IMR-90 (cell line): ENCODE results near the gene STAT4. TPM values are rescaled to one million over a fixed set of nuclear protein-coding genes. Genes with fewer than 3 reads are reported as not detected.

Source experiments
- ATAC-seq: fragments of 200-7000 bp; cut with Tn5 transposase; 2 replicates; pipeline ENCODE4 v1.9.1; 2020; ENCODE audit warnings: low read depth, mild to moderate bottlenecking, moderate library complexity
- BruUV-seq: library from RNA; stranded (reverse); fragments of 400-500 nt; replicated peaks from 2 replicates; lab custom pipeline; 2021; lab: Mats Ljungman, UMichigan
- CTCF ChIA-PET: fragments of 300-600 bp; formaldehyde crosslinking; extraction: SDS; loops from one replicate; lab custom pipeline; 2021; ENCODE audit warnings: antibody characterized with exemption; lab: Yijun Ruan, JAX
- POLR2A ChIA-PET: fragments of 300-600 bp; sonication (Branson Sonifier 250); formaldehyde crosslinking; loops from one replicate; lab custom pipeline; 2022; ENCODE audit warnings: antibody characterized with exemption; ENCODE audit not compliant: unreplicated experiment; lab: Charles Lee
- DNase-seq: peaks from one replicate; pipeline ENCODE4 v3.0.0; 2013
- H2AFZ ChIP-seq: replicated peaks from 2 replicates; pipeline ENCODE3; 2013; ENCODE audit warnings: low read length, mild to moderate bottlenecking; ENCODE audit not compliant: poor library complexity
- H2AK5ac ChIP-seq: 2 replicates; pipeline ENCODE4 v1.6.1; 2013; ENCODE audit warnings: low read depth, low read length, inconsistent platforms
- H2AK9ac ChIP-seq: replicated peaks from 2 replicates; pipeline ENCODE3; 2013; ENCODE audit warnings: mild to moderate bottlenecking, low read depth, low read length, moderate library complexity; ENCODE audit not compliant: poor library complexity
- H2BK120ac ChIP-seq: 2 replicates; pipeline ENCODE4 v1.6.1; 2013; ENCODE audit warnings: low read depth, low read length, inconsistent platforms
- H2BK15ac ChIP-seq: 3 replicates; pipeline ENCODE4 v1.6.1; 2013; ENCODE audit warnings: low read depth, low read length, inconsistent platforms
- H2BK20ac ChIP-seq: 2 replicates; pipeline ENCODE4 v1.6.1; 2013; ENCODE audit warnings: low read depth, mild to moderate bottlenecking, inconsistent platforms, low read length, moderate library complexity
- H2BK5ac ChIP-seq: 2 replicates; pipeline ENCODE4 v1.6.1; 2013; ENCODE audit warnings: mild to moderate bottlenecking, low read depth, low read length, inconsistent platforms; ENCODE audit not compliant: poor library complexity, severe bottlenecking
- H3K14ac ChIP-seq: replicated peaks from 2 replicates; pipeline ENCODE4 v1.6.1; 2013; ENCODE audit warnings: low read depth, low read length, inconsistent platforms
- H3K18ac ChIP-seq: 2 replicates; pipeline ENCODE4 v1.6.1; 2013; ENCODE audit warnings: low read depth, low read length, control low read depth
- H3K23ac ChIP-seq: 2 replicates; pipeline ENCODE4 v1.6.1; 2013; ENCODE audit warnings: low read depth, low read length, inconsistent platforms
- H3K27ac ChIP-seq: 2 replicates; pipeline ENCODE4 v1.5.1; 2013; ENCODE audit warnings: mild to moderate bottlenecking, control low read depth, low read length; ENCODE audit not compliant: insufficient read depth
- H3K27me3 ChIP-seq: 2 replicates; pipeline ENCODE4 v1.6.1; 2013; ENCODE audit warnings: low read length; ENCODE audit not compliant: control insufficient read depth, insufficient read depth
- H3K36me3 ChIP-seq: 2 replicates; pipeline ENCODE4 v1.6.1; 2013; ENCODE audit warnings: low read length, mixed read lengths; ENCODE audit not compliant: control insufficient read depth, insufficient read depth
- H3K4ac ChIP-seq: 2 replicates; pipeline ENCODE4 v1.6.1; 2013; ENCODE audit warnings: low read depth, low read length, inconsistent platforms
- H3K4me1 ChIP-seq: 2 replicates; pipeline ENCODE4 v1.6.1; 2013; ENCODE audit warnings: low read length, mixed read lengths; ENCODE audit not compliant: control insufficient read depth, insufficient read depth
- H3K4me2 ChIP-seq: 2 replicates; pipeline ENCODE4 v1.6.1; 2013; ENCODE audit warnings: low read depth, mild to moderate bottlenecking, control low read depth, low read length, moderate library complexity
- H3K4me3 ChIP-seq: 2 replicates; pipeline ENCODE4 v1.5.1; 2013; ENCODE audit warnings: low read depth, mild to moderate bottlenecking, control low read depth, low read length, moderate library complexity; ENCODE audit not compliant: insufficient read depth
- H3K56ac ChIP-seq: 2 replicates; pipeline ENCODE4 v1.6.1; 2013; ENCODE audit warnings: low read length, inconsistent platforms; ENCODE audit not compliant: insufficient read depth; ENCODE audit errors: extremely low read depth
- H3K79me1 ChIP-seq, 2 experiments: 2 replicates each; pipeline ENCODE4 v1.6.1; 2013; ENCODE audit warnings: low read length in 2 of 2, inconsistent platforms in 1 of 2, low read depth in 1 of 2
- H3K9ac ChIP-seq: 2 replicates; pipeline ENCODE4 v1.6.1; 2013; ENCODE audit warnings: low read depth, low read length, control low read depth
- H3K9me1 ChIP-seq: 2 replicates; pipeline ENCODE4 v1.6.1; 2013; ENCODE audit warnings: low read length, inconsistent platforms; ENCODE audit not compliant: insufficient read depth
- H3K9me3 ChIP-seq: 2 replicates; pipeline ENCODE4 v1.6.1; 2013; ENCODE audit warnings: low read length; ENCODE audit not compliant: control insufficient read depth, insufficient read depth
- H4K20me1 ChIP-seq: 2 replicates; pipeline ENCODE4 v1.6.1; 2013; ENCODE audit warnings: low read length, inconsistent platforms; ENCODE audit not compliant: insufficient read depth
- H4K5ac ChIP-seq: 2 replicates; pipeline ENCODE4 v1.6.1; 2013; ENCODE audit warnings: mild to moderate bottlenecking, low read depth, low read length, control low read depth
- H4K8ac ChIP-seq, 2 experiments: 2 replicates each; pipeline ENCODE4 v1.6.1; 2013; ENCODE audit warnings: low read depth in 2 of 2, low read length in 2 of 2, control low read depth in 1 of 2, inconsistent platforms in 1 of 2
- H4K91ac ChIP-seq: 2 replicates; pipeline ENCODE4 v1.6.1; 2013; ENCODE audit warnings: low read depth, low read length, inconsistent platforms; ENCODE audit not compliant: insufficient read depth
- BHLHE40 ChIP-seq: fragments of 150-350 bp; IDR thresholded peaks from 2 replicates; pipeline ENCODE4 v1.6.1; 2016; ENCODE audit warnings: mild to moderate bottlenecking, low read depth, low read length
- CEBPB ChIP-seq: IDR thresholded peaks from 2 replicates; pipeline ENCODE4 v1.6.1; 2012; ENCODE audit warnings: low read depth, low read length, improper control_type of control experiment
- CHD1 ChIP-seq: IDR thresholded peaks from 2 replicates; pipeline ENCODE4 v1.6.1; 2012; ENCODE audit warnings: low read depth, low read length, improper control_type of control experiment
- CTCF ChIP-seq: conservative IDR thresholded peaks from 2 replicates; pipeline ENCODE4 v1.5.1; 2012; ENCODE audit warnings: mild to moderate bottlenecking, low read depth, low read length, improper control_type of control experiment
- ELK1 ChIP-seq: fragments of 150-350 bp; IDR thresholded peaks from 2 replicates; pipeline ENCODE4 v1.6.1; 2016; ENCODE audit warnings: low read depth, mild to moderate bottlenecking, low read length, moderate library complexity, borderline replicate concordance
- FOS ChIP-seq: fragments of 150-350 bp; IDR thresholded peaks from 2 replicates; pipeline ENCODE4 v1.6.1; 2016; ENCODE audit warnings: low read depth, low read length
- MAFK ChIP-seq: IDR thresholded peaks from 2 replicates; pipeline ENCODE4 v1.6.1; 2012; ENCODE audit warnings: low read depth, low read length, improper control_type of control experiment
- MAZ ChIP-seq: IDR thresholded peaks from 2 replicates; pipeline ENCODE4 v1.6.1; 2012; ENCODE audit warnings: low read depth, mild to moderate bottlenecking, low read length, improper control_type of control experiment, moderate library complexity, borderline replicate concordance
- MXI1 ChIP-seq: IDR thresholded peaks from 2 replicates; pipeline ENCODE4 v1.6.1; 2012; ENCODE audit warnings: low read depth, mild to moderate bottlenecking, low read length, moderate library complexity, borderline replicate concordance
- NFE2L2 ChIP-seq: fragments of 150-350 bp; IDR thresholded peaks from 2 replicates; pipeline ENCODE4 v1.6.1; 2016; ENCODE audit warnings: low read depth, mild to moderate bottlenecking, low read length
- POLR2A ChIP-seq: IDR thresholded peaks from 2 replicates; pipeline ENCODE4 v1.6.1; 2012; ENCODE audit warnings: mild to moderate bottlenecking, low read depth, low read length
- RAD21 ChIP-seq: IDR thresholded peaks from 2 replicates; pipeline ENCODE4 v1.6.1; 2012; ENCODE audit warnings: low read length, improper control_type of control experiment
- RCOR1 ChIP-seq: IDR thresholded peaks from 2 replicates; pipeline ENCODE4 v1.6.1; 2012; ENCODE audit warnings: mild to moderate bottlenecking, low read length, improper control_type of control experiment; ENCODE audit not compliant: insufficient replicate concordance
- RFX5 ChIP-seq: IDR thresholded peaks from 2 replicates; pipeline ENCODE4 v1.8.0; 2012; ENCODE audit warnings: low read depth, mild to moderate bottlenecking, low read length, moderate library complexity
- SMC3 ChIP-seq: fragments of 150-350 bp; IDR thresholded peaks from 2 replicates; pipeline ENCODE4 v1.6.1; 2016; ENCODE audit warnings: low read depth, mild to moderate bottlenecking, antibody characterized with exemption, low read length, moderate library complexity
- USF2 ChIP-seq: fragments of 150-350 bp; IDR thresholded peaks from 2 replicates; pipeline ENCODE4 v1.6.1; 2017; ENCODE audit warnings: mild to moderate bottlenecking, antibody characterized with exemption, low read length, low read depth
- WGBS, 2 experiments: methylation state at CpG; one replicate each; pipeline versions ENCODE4 v1.1.5 to v1.1.7; 2013; ENCODE audit warnings: missing lambda C conversion rate in 2 of 2; ENCODE audit not compliant: insufficient read length in 1 of 2; ENCODE audit errors: extremely low coverage in 2 of 2; 5-methylcytosine and 5-hydroxymethylcytosine counted together
- dilution Hi-C: fragments of 300-500 bp; cut with HindIII; formaldehyde crosslinking; loops from one replicate; pipeline ENCODE4 v1.14.3; 2018; ENCODE audit warnings: low sequenced_read_pairs; ENCODE audit not compliant: unreplicated experiment
- in situ Hi-C: fragments of 300-500 bp; cut with MboI; formaldehyde crosslinking; loops from 3 replicates; pipeline ENCODE4 v1.14.3; 2019; ENCODE audit warnings: low sequenced_read_pairs, inconsistent platforms, mixed read lengths
- intact Hi-C: fragments of 100-400 bp; cut with micrococcal nuclease; formaldehyde crosslinking; loops from 2 replicates; pipeline ENCODE4 v1.10.0; 2022
- polyA plus RNA-seq, 3 experiments: library from polyadenylated mRNA; depleted of rRNA; stranded (reverse); fragments of >200 nt; gene quantifications; 2 replicates each; pipeline ENCODE4 v1.2.3, GENCODE V29; 2012; ENCODE audit warnings: low replicate concordance in 1 of 3
- total RNA-seq: library from RNA; depleted of rRNA; stranded (reverse); fragments of >200 nt; gene quantifications from 2 replicates; pipeline ENCODE4 v1.2.3, GENCODE V29; 2012

The STAT4 gene
- total and polyA plus RNA-seq, 2 of the 4 experiments (the other 2 are of a cell fraction), result 0.36 to 0.48 TPM

- Histone ChIP-seq H3K4ac (no peak overlapping the region), H2BK5ac (no peak overlapping the region), H3K4me1 (no peaks in the 10 kb centered on the region), H2AK9ac (no peak overlapping the region), H3K9me1 (peaks cover 2% of the 10 kb centered on the region; the same call in 1 of the 2 replicates), H4K20me1 (no peaks in the 10 kb centered on the region), H3K14ac (no peak overlapping the region), H4K91ac (no peak overlapping the region), H3K36me3 (no peaks in the 10 kb centered on the region), H3K4me3 (no peak overlapping the region), H2AK5ac (0 out of 2 replicates have a peak overlapping the region, but pooled peaks have one; percentile 39), H3K27ac (no peak overlapping the region), H2BK120ac (no peak overlapping the region), H4K8ac (no peak overlapping the region), H2AFZ (peak overlapping the region; percentile 90), H3K4me2 (no peak overlapping the region), H3K79me1 (no peaks in the 10 kb centered on the region), H3K9me3 (no peaks in the 10 kb centered on the region), H3K27me3 (peaks cover 1% of the 10 kb centered on the region; the same call in 1 of the 2 replicates), H2BK20ac (no peak overlapping the region), H3K18ac (no peak overlapping the region), H3K9ac (no peak overlapping the region), H3K56ac (no peak overlapping the region), H2BK15ac (no peak overlapping the region), H3K23ac (no peak overlapping the region), H4K5ac (no peak overlapping the region)
- intact Hi-C loops, result no loop called here
- DNase-seq (no peak), ATAC-seq (no peak)
- POLR2A ChIA-PET, result no interaction called here
- in situ Hi-C loops, result loop anchor here (5.0 kb wide), 1 partner anchor 99 kb away; no protein-coding TSS in a partner anchor
- no TSS peak for BruUV-seq
- CTCF ChIA-PET, result no interaction called here
- no CpG with 5 or more reads among the region's 6 CpGs for WGBS, 2 experiments
- dilution Hi-C loops, result no loop called here
- TF ChIP-seq SMC3 (no peak), MAZ (no peak), NFE2L2 (no peak), POLR2A (no peak), RAD21 (no peak), CEBPB (no peak), MAFK (no peak), CHD1 (no peak), FOS (no peak), RFX5 (no peak), USF2 (no peak), RCOR1 (no peak), BHLHE40 (no peak), CTCF (no peak), MXI1 (no peak), ELK1 (no peak)
Observed at GRCh38 chr2:191151331-191151730, 537 bp upstream of the STAT4 start.
